Fibroblast of peridontal ligament (primary cell): ENCODE results near the gene CFLAR.
"Not testable (repeated sequence)": the region's sequence is repeated elsewhere in the genome, so short reads cannot be mapped to it uniquely, and the experiment has no call there.

Source experiments
- DNase-seq: peaks from one replicate; pipeline ENCODE4 v3.0.0-alpha.2; 2010; ENCODE audit errors: extremely low read depth

Gene CFLAR

DNA sequence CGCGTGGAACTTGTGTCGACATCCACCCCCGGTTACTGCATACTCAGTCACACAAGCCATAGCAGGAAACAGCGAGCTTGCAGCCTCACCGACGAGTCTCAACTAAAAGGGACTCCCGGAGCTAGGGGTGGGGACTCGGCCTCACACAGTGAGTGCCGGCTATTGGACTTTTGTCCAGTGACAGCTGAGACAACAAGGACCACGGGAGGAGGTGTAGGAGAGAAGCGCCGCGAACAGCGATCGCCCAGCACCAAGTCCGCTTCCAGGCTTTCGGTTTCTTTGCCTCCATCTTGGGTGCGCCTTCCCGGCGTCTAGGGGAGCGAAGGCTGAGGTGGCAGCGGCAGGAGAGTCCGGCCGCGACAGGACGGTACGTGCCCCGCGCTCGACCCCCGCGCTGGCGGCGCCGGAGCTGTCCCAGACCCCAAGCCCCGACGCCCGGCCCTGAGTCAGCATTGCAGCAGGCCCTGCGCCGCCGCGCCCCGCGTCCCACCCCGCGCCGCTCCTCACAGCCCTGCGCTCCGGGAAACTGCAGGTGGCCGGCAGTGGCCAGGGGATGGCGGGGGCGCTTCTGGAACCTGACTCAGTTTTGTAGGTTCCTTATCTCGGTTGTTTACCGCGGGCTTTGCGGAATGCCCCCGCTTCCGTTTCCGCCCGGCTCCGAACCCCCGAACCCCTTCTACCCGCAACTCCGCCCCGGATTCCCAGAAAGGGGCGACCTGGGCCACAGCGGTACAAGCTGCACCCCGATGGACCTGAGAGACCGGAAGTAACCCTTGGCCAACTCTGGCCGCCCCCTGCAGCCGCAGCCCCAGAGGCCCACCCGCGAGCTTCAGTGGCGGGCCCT lies at the start of gene CFLAR:
TSS of gene CFLAR (plus strand) at position 50 of the 844 bp plus-strand sequence. CDS start 13,702 bp downstream, outside the sequence.
- DNase-seq, result peak; percentile 81

DNA sequence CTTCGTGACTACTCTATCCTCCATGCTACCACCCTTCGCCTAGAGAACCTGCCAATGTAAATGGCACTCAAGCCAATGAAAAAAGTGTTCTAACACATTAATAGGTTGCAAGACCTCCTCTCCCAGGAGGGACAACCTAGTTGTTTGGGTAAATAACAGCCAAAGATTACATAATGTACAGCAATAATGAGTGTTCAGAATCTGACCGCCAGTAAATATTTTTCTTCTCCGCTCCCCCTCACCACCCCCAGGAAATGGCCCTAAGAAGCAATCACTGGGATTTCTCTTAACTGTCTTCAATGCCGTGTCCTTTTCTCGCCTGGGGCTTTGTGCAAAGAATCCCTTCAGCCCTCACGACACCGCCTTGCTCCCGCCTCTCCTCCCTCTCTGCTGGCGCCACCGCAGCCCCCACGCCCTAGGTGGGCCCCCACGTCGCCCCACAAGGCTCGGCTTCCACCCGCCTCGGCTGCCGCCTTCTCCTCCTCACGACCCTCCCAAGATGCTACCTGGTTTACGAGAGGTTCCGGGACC lies 45.0 kb upstream of the CFLAR start:
- peak; percentile 9 for DNase-seq

- DNase-seq, result peak; percentile 94
Measured at GRCh38 chr2:201071479-201072200, 44.3 kb upstream of the CFLAR start, which contains the start of the genes HYCC2 and NDUFB3. Gene HYCC2, minus strand, starts transcription at chr2:201071671. Its CDS starts 47,662 bp downstream, at chr2:201024009. Gene NDUFB3, plus strand, starts transcription at chr2:201072001. Its CDS starts 6,882 bp downstream, at chr2:201078883.

DNA sequence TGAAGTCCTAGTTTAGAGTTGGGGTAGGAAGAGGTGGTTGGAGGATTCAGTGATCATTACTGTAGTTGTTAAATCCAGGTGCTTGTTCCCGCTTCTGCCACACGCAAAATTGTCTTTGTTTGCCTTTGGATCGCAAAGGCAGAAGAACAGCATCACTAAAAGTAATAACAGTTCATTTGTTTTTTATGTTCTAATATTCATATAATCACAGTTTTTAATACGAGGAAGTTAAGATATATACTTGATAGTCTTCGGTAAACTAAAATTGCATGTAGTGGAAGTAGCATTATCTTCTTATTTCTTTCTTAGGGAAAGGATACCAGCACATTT lies 43.8 kb upstream of the CFLAR start:
- DNase-seq, result no peak

DNA sequence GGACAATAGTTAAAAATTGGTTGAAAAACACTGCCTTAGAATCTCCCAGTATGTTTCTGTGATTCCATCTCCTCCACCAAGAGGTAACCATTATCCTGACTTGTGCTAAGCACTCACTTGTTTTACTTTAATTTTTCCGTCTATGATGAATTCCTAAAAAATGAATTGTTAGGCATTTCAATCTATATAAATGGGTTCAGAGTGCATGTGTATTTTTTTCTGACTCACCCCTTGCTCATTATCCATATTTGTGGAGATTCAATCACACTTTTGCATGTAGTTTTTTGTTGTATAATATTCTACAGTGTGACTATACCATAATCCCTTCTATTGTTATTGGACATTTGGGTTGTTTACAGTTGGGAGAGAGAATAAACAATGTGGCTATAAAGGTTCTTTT lies 42.9 kb upstream of the CFLAR start:
- DNase-seq, result no peak

DNA sequence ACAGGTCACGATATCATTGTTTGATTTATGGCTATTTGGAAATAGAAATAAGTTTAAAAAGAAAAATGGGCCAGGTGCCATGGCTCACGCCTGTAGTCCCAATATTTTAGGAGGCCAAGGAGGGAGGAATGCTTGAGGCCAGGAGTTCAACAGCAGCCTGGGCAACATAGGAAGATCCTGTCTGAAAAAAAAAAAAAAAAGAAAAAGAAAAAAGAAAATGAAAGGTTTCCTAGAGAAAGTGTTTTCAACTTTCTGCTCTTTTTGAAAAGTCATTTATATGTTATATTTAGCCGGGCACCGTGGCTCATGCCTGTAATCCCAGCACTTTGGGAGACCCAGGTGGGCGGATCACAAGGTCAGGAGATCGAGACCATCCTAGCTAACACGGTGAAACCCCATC lies 41.0 kb upstream of the CFLAR start:
- no peak for DNase-seq

- DNase-seq, result no peak
Measured at GRCh38 chr2:201084863-201085262, 31.1 kb upstream of the CFLAR start.

DNA sequence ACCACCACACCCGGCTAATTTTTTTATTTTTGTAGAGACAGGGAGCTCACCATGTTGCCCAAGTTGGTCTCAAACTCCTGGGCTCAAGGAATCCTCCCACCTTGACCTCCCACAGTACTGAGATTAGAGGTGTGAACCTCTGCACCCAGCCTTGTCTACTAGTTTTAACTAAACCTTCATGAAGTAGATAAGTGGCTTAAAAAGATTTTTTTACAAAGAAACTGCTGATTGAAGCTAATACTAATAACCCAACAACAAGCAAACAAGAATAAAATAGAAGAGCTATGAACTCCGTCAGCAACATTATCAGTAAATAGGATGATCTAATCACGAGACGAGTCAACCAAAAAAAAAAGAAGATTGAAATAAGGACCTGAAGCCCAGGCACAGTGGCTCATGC lies 25.4 kb upstream of the CFLAR start:
- no peak for DNase-seq

GRCh38 chr2:201093573-201093972 lies 22.4 kb upstream of the CFLAR start:
- DNase-seq, result peak; percentile 56

DNA sequence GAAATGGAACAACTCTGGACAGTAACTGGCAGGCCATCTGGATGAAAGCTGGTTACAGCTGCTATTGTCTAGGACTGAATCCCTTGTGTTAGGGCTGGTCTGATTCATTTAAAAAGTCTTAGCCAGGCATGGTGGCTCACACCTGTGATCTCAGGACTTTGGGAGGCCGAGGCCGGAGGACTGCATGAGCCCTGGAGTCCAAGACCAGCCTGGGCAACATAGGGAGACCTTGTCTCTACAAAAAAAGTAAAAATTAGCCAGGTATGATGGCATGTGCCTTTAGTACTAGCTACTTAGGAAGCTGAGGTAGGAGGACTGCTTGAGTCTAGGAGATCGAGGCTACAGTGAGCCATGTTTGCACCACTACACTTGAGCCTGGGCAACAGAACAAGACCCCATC lies 15.5 kb upstream of the CFLAR start:
- no peak for DNase-seq

DNA sequence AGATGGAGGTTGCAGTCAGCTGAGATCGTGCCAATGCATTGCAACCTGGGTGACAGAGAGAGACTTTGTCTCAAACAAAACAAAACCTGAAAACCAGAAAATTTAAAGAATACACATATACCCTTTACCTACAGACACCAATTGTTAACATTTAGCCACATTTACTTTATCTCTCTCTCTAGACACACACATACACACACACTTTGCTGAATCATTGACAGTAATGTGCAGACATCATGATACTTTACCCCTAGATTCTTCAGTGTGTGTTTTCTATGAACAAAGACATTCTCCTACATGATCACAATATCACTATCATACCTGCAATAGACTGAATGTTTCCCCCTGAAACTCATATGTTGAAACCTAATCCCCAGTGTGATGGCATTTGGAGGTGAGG lies 10.2 kb upstream of the CFLAR start:
- no peak for DNase-seq

DNA sequence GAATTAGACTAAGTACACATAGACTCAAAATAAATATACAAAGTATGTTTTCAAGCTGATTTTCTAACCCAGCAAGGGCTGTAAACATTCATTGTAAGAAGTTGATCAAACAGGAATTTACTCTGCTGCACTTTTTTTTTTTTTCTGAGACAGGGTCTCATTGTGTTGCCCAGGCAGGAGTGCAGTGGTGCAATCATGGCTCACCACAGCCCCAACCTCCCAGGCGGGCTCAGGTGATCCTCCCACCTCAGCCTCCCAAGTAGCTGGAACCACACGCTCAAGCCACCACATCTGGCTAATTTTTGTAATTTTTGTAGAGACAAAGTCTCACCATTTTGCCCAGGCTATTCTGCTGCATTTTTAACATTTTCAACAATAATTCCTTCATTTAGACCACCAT lies 8.3 kb upstream of the CFLAR start:
- no peak for DNase-seq

GRCh38 chr2:201108341-201108740 lies 7.6 kb upstream of the CFLAR start:
- DNase-seq, result no peak

DNA sequence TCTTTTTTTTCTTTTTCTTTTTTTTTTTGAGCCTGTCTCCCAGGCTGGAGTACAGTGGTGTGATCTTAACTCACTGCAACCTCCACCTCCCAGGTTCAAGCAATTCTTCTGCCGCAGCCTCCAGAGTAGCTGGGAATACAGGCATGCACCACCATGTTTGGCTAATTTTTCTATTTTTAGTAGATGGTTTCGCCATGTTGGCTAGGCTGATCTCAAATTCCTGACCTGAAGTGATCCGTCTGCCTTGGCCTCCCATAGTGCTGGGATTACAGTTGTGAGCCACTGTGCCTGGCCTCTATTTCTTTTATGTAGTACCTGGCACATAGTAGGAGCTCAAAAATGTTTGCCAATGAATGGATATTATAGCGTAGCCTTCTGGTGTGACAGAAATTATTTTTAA lies 6.8 kb upstream of the CFLAR start:
- no peak for DNase-seq

DNA sequence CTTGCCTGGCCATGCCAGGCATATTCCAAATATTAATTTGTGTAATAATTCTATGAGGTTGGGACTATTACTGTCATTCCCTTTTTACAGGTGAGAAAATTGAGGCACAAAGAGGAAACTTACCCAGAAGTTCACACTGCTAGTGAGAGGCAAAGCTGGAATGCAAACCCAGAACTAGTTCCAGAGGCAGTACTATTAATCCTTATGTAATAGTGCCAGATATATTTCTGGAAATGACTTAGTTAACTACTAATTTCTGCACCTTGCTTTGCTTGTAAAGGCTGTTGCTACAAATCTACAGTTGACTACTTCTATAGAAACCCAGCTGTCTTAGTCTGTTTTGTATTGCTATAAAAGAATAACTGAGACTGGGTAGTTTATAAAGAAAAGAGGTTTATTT lies 5.3 kb upstream of the CFLAR start:
- DNase-seq, result no peak

GRCh38 chr2:201111096-201111495 lies 4.9 kb upstream of the CFLAR start:
- DNase-seq, result no peak

DNA sequence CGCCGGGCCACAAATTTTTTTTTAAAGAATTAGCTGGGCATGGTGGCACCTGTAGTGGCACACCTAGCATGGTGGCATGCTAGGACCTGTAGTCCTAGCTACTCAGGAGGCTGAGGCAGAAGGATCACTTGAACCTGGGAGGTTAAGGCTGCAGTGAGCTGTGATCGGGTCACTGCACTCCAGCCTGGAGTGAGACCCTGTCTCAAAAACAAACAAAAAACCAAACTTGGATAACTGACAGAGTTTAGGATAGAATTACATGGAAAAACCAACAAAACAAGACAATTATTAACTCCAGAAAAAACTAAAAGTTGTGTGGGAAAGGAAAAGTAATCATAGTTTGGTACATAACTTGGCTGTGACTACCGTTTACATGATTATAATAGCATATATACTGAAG lies 1.6 kb upstream of the CFLAR start:
- no peak for DNase-seq

GRCh38 chr2:201114846-201115245 lies 1.1 kb upstream of the CFLAR start:
- peak; percentile 56 for DNase-seq

- peak; percentile 93 for DNase-seq
Measured at GRCh38 chr2:201116959-201117734, 1.2 kb downstream of the CFLAR start.

DNA sequence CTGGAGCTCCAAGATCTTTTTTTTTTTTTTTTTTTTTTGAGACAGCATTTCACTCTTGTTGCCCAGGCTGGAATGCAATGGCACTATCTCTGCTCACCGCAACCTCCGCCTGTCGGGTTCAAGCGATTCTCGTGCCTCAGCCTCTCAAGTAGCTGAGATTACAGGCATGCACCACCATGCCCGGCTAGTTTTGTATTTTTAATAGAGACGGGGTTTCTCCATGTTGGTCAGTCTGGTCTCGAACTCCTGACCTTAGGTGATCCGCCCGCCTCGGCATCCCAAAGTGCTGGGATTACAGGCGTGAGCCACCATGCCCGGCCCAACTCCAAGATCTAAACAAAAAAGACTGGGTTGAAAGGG lies 1.8 kb downstream of the CFLAR start:
- DNase-seq, result not testable (repeated sequence)

DNA sequence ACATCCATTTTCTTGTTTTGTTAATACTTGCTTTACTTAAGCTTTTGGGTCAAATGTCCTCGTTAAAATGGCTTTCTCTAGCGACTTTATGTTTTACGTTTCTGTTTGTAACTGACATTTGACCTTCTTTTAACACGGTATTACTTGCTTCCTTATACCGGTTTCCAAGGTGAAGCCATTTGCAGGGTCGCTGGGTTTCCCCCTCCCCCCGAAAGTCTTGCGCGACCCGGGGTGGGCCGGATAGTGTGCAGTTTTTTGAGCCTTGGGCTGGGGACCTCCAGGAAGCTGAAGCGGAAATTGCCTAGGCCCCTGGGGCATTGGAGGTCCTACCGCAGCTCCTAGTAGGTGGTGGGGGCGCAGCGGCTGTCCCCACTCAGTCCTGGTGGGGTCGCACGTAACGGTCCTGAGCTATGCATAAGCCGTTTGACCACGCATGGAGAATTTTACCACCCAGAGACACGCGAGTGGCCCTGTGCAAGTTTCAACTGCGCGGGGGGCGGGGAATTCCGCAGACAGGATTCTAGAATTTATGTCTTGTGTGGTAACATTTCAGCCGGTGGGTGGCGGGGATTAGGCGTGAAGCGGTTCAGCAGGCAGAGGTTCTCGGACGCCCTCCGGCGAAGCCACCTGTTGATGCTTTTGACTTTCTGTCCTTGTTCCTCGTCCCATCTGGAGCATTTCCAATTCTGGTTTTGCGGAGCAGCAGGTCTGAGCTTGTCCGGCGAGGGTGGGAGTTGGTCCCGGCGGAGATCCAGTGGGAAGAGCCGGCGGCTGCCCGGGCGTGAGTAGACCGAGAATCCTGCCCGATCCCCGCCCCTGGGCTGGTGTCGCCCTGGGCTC lies 2.4 kb downstream of the CFLAR start:
- DNase-seq, result peak; percentile 77
